NCI-H2227 (cell line): Measurements from ENCODE around the gene C6orf62.
A peak's percentile ranks its signal among the peaks of the same experiment; 100 is the strongest.
"Not testable (repeated sequence)": the region's sequence is repeated elsewhere in the genome, so short reads cannot be mapped to it uniquely, and the experiment has no call there.

ENCODE experiments used
- DNase-seq: peaks from one replicate; lab custom pipeline; 2025; ENCODE audit not compliant: unreplicated experiment; lab: John Stamatoyannopoulos, UW

C6orf62 gene

DNA sequence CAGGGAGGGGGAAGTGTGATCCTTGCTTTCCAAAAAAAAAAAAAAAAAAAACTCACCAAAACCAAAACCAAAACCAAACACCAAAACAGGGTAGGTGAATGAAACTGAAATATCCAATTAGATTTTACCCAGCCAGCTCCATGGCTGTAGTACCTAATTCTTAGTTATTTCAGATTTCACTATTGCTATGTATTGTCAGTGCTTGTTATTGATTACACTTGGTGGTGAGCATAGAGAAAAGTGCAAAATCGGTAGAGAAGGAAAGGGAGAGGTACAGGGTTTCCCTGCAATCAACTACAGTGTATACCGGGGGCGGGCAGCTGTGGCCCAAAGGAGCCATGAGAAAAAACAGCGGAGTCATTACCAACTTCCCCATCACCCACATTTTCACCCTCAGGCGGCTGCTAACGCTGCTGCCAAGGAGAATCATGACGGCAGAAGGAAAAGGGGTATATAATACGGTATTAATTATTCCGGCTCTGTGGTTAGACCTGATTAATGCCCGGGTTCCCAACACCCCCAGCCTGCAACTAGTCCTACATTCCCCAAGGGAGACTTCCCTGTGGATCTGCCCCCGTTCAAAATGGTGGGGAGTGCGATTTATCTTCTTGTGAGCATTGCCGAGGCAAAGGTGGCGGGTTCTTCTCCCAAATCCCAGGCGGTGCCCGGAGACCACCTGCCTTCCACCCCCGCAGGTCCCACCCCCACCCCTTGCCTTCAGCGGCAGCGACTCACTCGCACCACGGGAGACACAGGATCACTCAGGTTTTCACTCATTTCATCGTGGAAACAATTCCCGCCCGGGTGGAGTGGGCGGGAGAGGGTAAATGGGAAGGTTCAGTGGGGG, at the start of gene C6orf62:
C6orf62 (minus strand) TSS at position 30 of the 847 bp plus-strand sequence. CDS start 486 bp downstream, outside the sequence.
- no peak for DNase-seq

GRCh38 chr6:24768361-24768760, 49.4 kb upstream of the C6orf62 start:
- DNase-seq = no peak

DNA sequence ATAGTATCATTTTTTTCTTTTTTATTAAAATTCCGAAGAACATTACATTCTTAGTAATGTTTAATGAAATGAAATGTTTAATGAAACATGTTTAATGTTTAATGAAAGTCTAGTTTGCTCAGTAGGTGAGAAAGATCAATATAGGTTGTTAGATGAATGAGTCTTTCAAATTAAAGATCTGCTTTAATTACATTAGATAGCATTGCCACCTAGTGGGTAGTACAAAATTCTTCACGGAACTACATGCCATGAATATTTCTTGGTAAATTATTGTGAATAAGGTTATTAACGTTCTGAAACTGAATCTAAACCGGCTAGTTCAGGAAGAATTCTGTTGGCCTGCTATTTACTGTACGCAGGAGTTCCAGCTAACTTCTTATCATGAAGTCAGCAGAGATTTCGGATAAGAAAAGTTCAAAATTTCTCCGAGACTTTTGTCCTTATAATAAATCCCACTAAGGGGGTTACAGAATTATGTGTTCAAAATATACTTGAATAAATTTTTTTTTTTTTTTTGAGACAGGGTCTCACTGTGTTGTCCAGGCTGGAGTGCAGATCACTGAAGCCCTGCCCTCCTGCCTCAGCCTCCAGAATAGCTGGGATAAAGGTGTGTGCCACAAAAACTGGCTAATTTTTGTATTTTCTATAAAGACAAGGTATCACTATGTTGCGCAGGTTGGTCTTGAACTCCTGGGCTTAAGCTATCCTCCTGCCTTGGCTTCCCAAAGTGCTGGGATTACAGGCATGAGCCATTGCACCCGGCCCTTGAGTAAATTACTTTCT, 47.9 kb upstream of the C6orf62 start:
- DNase-seq = no peak

- DNase-seq = not testable (repeated sequence)
Observed at GRCh38 chr6:24765968-24766367, 47.0 kb upstream of the C6orf62 start.

GRCh38 chr6:24764833-24765828, 46.2 kb upstream of the C6orf62 start:
- DNase-seq = not testable (repeated sequence)

GRCh38 chr6:24763578-24763977, 44.6 kb upstream of the C6orf62 start:
- no peak for DNase-seq

GRCh38 chr6:24761851-24762250, 42.9 kb upstream of the C6orf62 start:
- DNase-seq = no peak

GRCh38 chr6:24761193-24761835, 42.4 kb upstream of the C6orf62 start:
- DNase-seq = peak; percentile 59

GRCh38 chr6:24760210-24760609, 41.3 kb upstream of the C6orf62 start:
- DNase-seq = no peak

DNA sequence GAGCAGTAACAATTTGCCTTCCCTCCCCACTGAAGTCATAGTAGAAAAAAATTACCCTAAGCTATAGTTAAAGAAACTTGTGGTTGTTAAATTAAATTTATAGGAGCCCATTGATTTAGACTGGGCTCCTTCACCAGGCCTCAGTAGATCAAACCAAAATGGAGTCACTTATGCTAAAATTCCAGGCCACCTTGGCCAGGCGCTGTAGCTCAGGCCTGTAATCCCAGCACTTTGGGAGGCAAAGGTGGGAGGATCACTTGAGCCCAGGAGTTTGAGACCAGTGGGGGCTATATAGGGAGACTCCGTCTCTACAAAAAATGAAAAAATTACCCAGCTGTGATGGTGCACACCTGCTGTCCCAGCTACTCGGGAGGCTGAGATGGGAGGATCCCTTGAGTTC, 40.8 kb upstream of the C6orf62 start:
- no peak for DNase-seq

DNA sequence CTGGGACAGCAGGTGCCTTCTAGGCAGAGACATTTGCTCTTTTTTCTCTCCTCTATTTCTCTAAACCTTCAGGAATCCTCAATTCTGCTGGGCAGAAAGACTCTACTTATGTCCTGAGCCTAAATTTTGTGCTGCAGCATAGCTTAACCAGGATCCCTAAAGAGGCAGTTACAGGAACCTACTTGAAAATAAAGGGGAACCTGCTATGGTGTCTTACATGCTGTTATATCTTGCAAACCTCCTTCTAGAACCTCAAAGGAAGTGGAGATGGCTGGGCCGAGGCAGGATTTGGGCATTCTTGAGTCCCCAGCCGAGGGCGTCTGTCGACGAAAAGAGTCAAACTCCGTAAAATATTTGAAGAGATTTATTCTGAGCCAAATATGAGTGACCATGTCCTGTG, 38.7 kb upstream of the C6orf62 start:
- DNase-seq = no peak

DNA sequence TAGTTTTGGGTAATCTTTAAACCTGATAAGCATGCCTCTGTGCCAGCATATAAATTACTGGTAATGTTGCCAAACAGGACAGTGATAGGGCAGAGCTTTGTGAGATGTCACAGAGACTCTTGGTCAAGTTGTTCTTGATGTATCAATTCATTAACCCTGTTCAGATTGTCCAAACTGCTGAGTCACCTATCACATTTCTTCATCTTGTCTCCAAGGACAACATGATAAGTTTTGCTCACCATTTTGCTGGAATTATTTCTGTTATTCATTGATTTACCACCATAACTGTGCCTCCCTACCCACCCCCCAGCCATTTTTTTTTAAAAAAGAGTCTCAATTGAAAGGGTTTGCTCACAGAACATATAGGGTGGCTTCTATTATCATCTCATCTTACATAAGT, 36.3 kb upstream of the C6orf62 start:
- DNase-seq = no peak

DNA sequence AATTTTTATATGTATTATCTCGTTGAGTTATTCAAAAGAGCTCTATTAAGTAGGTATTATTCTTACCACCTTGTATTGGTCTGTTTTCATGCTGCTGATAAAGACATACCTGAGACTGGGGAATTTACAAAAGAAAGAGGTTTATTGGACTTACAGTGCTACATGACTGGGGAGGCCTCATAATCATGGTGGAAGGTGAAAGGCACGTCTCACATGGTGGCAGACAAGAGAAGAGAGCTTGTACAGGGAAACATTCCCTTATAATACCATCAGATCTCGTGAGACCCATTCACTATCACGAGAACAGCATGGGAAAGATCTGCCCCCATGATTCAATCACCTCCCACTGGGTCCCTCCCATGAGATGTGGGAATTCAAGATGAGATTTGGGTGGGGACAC, 35.4 kb upstream of the C6orf62 start:
- DNase-seq = not testable (repeated sequence)

GRCh38 chr6:24753545-24753944, 34.6 kb upstream of the C6orf62 start:
- no peak for DNase-seq

- DNase-seq = no peak
Observed at GRCh38 chr6:24752917-24753492, 34.1 kb upstream of the C6orf62 start.

DNA sequence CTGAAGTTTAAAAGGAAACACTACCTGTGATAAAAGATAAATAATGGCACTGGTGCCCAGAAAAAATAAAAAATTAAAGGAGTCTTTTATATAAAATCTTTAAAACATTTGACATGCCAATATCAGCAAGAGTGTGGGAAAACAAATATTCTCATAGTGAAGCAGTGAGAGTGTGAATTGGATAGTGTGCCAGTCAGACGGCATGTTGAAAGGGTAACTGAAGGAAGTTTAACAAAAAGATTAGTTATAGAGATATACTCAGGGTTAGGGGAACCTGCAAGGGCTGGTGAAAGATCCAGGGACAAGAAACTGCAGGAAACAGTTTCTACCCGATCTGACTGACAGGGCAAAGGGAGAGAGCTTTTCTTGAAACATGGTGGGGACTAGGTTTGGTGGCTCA, 33.5 kb upstream of the C6orf62 start:
- no peak for DNase-seq

GRCh38 chr6:24750878-24751277, 31.9 kb upstream of the C6orf62 start:
- DNase-seq = not testable (repeated sequence)

DNA sequence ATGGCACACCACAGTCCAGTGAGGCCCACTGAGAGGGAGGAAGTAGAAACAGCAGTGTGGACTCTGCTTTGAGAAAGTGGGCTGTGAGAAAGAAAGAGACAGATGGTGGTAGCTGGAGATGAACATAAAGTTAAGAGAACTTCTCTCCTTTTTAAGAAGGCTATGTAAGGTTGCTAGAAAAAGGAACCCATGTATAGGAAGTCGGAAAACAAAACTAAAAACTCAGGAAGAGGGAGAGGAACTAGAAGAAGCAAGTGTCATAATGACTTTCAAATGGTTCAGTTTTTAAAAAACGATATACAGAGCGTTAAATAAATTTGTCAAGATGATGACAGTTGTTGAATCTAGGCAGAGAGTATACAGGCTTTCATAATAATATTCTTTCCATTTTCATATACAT, 30.3 kb upstream of the C6orf62 start:
- DNase-seq = no peak

GRCh38 chr6:24744911-24745310, 26.0 kb upstream of the C6orf62 start:
- DNase-seq = no peak

- DNase-seq = no peak
Observed at GRCh38 chr6:24743944-24744335, 25.0 kb upstream of the C6orf62 start.
